ENCODE data around the gene KCNJ9. TPM values are rescaled to one million over a fixed set of nuclear protein-coding genes. Genes with fewer than 3 reads are reported as not detected.

The KCNJ9 gene
- polyA plus RNA-seq, 3 donors, result 0.03 TPM; not detected in 2

DNA sequence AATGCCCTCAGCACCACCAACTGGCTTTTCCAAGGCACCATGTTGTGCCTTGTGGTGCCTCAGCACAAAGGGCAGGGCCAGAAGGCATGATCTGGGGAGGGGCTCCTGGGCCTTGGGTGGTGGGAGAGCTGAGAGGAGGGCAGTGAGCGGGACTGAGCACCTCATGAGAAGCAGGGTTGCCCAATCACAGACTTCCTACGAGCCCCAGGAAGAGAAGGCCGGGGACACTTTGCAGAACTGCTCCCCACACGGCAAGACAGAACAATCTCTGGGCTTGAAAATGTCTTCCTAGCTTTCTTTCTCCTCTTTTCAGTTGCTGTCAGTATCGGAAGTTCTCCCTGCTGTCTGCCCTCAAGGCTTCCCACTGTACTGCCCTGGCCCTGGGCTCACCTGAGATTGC is 18.2 kb upstream of the KCNJ9 start:
- WGBS, 3 donors, result 75 to 95% (median 83%) methylated on average over 5 of the region's 5 CpGs
- no peak overlapping the region for H3K27ac ChIP-seq (ENCODE audit: low read depth, low read length)

DNA sequence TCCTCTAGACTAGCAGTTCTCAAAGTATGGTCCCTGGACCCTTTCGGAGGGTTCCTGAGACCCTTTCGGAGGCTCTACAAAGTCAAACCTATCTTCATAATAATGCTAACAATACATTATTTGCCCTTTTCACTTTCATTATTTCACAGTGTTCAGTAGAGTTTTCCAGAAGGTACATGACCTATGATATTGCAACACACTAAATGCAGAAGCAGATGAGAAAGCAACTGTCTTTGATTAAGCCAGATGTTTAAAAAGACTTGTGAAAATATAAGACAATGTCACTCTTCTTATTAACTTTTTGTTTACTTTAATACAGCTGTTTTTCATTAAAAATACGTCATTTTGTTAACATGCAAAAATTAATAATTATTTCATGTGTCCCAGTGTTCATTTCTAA is 17.2 kb upstream of the KCNJ9 start:
- no peak overlapping the region for H3K27ac ChIP-seq (ENCODE audit: low read depth, low read length)
- 83 to 94% (median 83%) methylated on average over 3 of the region's 3 CpGs for WGBS, 3 donors

DNA sequence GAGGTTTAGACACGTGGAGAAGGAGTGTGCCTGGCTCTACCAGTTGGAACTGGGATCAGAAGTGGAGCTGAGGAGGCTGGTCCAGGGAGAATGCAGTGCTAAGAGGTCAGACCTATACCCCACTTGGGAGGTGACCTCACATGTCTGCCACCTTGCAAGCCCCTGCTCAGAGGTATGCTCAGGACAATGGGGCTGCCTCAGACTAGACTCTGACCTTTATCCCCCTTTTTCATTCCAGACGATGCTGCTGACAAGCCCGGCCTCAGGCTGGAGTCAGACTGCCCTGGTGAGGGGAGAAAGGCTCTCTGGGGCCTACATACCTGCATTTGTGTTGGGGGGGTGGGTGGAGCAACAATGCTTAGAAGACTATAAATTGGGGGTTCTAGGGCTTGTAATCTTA is 16.6 kb upstream of the KCNJ9 start:
- WGBS, 3 donors, result 57 to 63% (median 58%) methylated on average over 3 of the region's 3 CpGs
- H3K27ac ChIP-seq (ENCODE audit: low read depth, low read length), result no peak overlapping the region

DNA sequence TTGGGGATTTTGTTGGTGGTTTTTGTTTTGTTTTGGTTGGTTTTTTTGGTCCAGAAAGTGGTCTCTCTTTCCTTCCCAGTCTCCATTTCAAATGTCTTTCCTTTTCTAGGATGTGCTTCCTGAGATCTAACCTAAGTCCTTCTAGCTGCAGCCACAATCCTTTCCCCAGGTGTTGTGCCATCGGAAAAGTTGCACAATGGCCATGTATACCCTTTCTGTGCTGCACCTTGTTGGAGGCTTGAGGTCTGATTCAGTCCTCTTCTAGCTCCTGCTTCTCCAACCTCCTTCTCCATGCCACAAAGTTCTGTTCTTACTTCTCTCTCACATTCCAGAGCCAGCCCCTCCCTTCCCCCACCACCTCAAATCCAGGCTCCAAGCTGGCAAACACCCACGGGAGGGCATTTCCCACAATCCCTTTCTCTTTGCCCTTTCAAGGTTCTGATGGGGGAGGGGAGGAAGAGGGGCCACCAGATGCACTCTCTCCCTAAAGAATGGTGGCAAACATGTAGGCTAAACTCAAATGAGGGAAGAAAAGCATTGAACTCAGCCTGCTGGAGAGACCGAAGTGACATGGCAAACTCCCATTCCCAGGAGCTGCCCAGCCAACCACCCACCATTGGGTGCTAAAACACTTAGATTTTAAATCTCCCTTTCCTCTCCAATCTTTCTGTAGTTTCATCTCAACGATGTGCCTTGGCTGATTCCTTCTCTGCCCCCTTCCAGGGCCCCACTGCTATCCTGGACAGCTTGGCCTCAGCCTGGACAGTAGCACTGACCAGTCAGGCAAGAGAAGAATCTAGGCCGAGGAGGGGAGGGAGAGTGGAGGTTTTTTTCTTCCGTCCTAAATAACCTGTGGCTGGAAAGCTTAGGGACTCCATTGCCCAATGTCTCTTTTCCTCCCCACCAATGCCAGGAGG is 14.3 kb upstream of the KCNJ9 start:
- no peak overlapping the region for H3K27ac ChIP-seq (ENCODE audit: low read depth, low read length)
- 52 to 69% (median 66%) methylated on average over 6 of the region's 6 CpGs for WGBS, 3 donors

DNA sequence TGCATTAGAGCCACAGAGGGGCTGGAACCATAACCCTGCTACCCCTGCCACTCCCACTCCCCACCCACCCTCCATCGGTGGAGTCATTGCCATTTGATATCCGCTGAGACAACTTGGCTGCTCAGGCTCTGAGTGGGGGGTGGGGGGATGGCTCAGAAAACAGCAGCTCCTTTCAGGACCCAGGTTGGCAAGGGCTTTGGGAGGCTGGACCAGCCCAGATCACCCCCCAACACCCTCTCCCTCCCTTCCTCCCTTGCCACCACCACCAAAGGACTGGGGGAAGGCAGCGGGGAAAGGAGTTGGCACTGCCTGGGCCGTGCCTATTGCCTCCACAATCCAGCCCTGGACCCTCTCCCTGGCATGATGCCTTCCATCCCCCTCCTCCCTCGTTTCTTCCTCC is 13.1 kb upstream of the KCNJ9 start:
- 67 to 72% (median 70%) methylated on average over 5 of the region's 5 CpGs for WGBS, 3 donors
- no peak overlapping the region for H3K27ac ChIP-seq (ENCODE audit: low read depth, low read length)

DNA sequence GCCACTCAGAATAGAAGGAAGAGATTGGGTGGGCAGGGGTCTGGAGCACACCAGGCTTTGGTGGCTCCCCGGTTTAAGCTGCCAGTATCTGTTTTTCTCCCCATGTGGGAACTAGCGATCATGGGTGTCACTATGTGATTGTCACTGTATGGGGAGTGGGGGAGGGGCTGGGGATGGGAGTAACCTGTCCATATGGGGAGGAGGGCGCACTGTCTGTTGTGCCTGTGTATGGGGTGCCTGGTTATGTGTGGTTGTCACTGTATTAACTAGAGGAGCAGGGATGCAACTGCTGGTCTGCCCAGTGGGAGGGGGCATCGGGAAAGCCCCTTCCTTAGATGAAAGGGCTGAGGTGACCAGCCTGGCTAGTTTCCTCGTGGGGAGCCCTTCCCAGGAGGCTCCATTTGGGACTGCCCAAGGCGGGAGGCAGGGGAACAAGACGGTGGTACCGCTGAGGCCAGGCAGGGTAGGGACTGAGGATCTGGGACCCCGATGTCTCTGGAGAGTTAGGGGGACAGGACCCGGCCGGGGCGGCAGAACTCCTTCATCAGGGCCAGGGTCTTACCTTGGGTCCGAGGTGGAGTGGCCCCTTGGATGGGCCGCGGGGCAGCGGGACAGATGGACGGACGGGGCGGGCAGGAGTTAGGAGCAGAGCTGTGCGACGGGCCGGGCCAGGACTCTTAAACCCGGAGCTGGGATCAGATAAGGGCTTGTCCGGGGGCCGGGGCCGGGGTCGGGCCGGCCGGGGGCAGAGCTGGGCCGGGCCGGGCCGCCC is 11.7 kb upstream of the KCNJ9 start, which contains the start of gene KCNJ10:
Gene KCNJ10, minus strand, starts transcription at position 701 of the 772 bp plus-strand sequence. CDS start 27,628 bp downstream, outside the sequence.
- 11 to 17% (median 13%) methylated on average over 25 to 32 of the region's 32 CpGs for WGBS, 3 donors
- H3K27ac ChIP-seq (ENCODE audit: low read depth, low read length), result no peak within 1 kb of the TSS

DNA sequence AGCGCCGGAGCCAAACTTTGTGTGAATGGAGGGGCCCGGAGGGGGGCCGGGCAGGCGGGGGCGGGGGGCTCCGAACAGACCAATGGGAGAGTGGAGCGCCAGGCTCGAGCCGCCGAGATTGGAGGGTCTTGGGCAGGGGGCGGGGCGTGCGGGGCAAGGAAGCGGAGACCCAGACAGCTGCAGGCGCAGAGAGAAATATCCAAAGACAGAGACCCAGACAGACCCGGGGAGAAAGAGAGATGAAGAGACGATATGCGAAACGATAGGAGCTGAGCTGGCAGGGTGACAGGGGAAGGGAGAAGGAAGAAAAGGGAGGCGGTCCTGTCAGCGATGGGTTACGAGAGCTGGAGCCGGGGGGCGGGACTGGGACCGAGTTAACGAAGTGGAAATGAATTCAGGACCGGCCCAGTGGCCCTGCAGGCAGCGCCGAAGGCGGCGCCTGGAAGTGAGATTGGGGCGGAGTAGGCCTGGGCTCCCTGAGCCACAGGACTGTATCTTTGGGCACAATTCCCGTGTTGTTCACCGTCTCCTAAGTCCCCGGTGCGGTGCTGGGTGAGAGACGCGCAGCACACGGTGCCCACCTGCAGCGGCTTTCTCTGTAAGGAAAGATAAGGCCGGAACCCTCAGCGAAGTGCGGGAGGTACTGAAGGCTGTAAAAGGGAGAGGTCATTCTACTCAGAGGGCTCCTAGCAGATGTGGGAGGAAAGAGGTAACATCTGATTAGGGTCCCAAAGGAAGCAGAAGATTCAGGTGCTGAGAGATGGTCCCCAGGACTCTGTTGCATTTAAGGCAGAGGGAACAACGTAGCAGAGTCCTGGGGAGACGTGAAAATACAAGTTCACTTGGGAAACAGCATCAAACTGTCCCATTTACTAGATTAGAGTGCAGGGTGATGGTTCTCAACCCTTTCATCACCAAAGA is 10.8 kb upstream of the KCNJ9 start:
- WGBS, 3 donors, result 2 to 3% (median 2%) methylated on average over 44 to 45 of the region's 46 CpGs
- no peak overlapping the region for H3K27ac ChIP-seq (ENCODE audit: low read depth, low read length)

DNA sequence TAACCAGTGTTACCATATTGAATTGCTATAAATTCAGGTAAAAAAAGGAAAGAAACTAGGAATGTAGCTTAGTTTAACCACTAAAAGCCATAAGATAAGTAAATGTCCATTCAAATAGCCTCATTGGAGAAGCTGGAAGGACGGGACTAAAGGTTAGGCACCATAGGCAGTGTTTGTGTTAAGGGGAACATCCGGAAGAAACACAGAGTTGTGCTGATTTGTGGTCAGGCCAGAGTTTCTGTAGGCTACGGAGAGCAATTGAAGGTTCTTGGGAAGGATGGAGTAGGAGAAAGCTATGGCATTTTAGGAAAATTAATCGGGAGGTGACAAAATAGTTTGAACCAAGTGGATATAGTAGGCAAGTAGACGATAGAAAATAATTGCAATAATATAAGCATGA is 10.0 kb upstream of the KCNJ9 start:
- whole genome bisulfite sequencing, 3 donors, result 85% methylated on average over 5 of the region's 5 CpGs
- no peak overlapping the region for H3K27ac ChIP-seq (ENCODE audit: low read depth, low read length)

DNA sequence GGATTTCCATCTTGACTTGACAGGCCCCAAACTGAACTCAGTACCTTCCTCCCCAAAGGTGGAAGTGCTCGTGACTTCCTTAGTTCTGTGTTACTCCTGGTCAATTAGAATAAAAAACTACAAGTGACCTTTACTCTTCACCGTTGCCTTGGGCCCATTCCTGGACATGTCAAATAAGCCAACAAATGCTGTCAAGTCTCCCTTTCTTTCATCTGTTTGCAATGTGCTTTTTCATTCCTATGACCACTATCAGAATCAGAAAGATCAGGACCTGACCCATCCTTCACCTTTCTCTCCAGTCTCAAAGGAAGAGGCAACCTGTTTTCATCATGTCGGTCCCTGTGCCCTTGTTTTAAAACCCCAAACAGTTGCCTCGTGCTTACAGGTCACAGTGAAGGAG is 6.5 kb upstream of the KCNJ9 start:
- H3K27ac ChIP-seq (ENCODE audit: low read depth, low read length), result no peak overlapping the region
- 64 to 69% (median 67%) methylated on average over 4 of the region's 4 CpGs for WGBS, 3 donors

DNA sequence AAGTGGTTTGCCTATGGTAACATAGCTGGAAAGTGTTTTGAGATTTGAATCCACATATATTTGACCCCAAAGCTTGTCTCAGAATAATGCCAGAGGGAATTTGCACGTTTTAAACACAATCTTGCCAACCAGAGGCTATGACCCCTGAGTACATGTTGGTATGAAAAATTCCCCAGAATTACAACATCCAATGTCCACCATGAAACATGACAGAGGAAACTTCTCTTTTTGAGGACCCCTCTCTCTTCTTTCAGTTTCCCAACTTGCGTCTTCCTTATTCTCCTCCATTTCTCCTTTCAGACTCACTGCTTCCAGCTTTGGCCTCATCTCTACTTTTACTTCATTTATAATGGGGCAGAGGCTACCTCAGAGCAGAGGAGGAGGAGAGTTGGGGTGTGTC is 5.5 kb upstream of the KCNJ9 start:
- H3K27ac ChIP-seq (ENCODE audit: low read depth, low read length), result no peak overlapping the region
- WGBS, 3 donors, result 33 to 59% (median 40%) methylated on average over 2 of the region's 2 CpGs

DNA sequence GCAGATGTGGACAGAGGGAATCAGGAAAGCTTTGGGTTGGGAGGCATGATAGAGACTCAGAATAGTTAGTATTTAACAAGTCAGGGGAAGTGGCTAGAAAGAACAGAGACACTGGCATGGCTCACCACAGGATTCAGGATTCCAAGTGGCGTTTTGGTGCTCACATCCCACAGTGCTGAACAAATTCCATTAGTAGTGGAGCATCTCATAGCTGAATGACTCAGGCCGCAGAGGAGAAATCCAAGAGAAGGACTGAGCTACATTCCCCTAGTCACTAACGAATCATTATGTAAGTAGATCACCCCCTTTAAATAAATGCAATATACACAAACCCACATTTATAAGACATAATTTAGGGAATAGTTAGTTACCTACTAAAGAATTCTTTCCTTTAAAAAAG is 5.0 kb upstream of the KCNJ9 start:
- H3K27ac ChIP-seq (ENCODE audit: low read depth, low read length), result no peak overlapping the region
- WGBS, 3 donors, result 76 to 92% (median 84%) methylated on average over 3 of the region's 3 CpGs

DNA sequence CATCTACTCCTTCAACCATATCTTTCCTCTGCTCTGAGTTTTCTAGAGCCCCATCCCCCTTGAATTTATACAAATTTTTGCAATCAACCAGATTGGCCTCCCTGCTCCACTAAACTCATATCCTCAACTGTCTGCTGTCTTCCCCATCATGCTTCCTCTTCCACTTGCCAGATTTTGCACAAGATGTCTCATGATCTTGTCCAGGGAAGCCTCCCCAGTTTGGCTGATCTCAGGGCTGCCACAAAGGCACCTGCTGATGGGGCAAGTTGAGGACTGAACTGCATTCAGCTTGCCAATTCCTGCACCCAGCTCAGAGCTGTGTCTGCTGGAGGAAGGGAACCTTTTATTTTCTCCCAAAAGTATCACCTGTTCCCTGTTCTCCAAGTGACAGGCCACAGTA is 3.9 kb upstream of the KCNJ9 start:
- no peak overlapping the region for H3K27ac ChIP-seq (ENCODE audit: low read depth, low read length)

DNA sequence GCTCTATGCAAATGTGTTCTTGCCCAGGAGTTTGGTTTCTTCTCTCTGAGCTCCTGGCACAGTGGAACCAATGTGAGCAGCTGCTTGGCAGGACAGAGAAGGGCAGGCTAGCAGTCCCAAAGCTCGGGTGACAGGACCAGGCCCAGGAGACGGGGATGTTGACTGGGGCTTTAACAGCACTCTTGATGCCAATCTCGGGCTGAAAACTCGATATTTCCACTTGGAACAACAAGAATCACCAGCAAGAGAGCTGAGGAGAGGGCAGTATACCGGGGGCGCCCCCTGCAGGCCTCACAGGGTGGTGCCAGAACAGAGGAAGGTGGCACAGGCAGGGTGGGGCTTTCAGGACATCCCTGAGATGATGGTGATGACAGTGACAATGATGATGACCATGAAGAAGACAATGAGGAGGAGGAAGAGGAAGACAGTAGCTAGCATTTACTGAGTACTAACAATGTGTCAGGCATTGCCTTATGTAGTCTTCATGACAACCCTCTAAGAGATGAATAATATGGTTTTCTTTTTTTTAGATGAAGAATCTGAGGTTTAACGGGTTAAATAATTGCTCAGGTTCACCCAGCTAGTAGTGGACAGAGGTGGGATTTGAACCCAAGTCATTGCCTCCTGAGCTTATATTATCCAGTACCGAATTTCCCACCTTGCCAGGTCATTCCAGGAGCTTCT is 2.7 kb upstream of the KCNJ9 start:
- H3K27ac ChIP-seq (ENCODE audit: low read depth, low read length), result no peak overlapping the region
- 13 to 26% (median 24%) methylated on average over 8 of the region's 8 CpGs for WGBS, 3 donors

DNA sequence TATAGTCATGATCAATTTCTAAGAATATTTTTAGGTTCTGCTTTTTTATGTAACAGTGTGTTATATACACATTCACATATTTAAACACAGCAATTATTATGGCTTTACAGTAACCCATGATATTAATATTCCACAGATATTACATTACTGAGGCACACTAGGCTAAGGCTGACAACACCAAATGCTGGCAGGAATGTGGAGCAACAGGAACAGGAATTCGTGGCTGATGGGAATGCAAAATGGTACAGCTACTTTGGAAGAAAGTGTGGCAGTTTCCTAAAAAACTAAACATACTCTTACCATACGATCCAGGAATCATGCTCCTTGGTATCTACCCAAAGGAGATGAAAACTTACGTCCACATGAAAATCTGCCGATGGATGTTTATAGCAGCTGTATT is 1.9 kb upstream of the KCNJ9 start:
- WGBS, 3 donors, result 58 to 76% (median 72%) methylated on average over 4 of the region's 4 CpGs
- H3K27ac ChIP-seq (ENCODE audit: low read depth, low read length), result no peak overlapping the region

DNA sequence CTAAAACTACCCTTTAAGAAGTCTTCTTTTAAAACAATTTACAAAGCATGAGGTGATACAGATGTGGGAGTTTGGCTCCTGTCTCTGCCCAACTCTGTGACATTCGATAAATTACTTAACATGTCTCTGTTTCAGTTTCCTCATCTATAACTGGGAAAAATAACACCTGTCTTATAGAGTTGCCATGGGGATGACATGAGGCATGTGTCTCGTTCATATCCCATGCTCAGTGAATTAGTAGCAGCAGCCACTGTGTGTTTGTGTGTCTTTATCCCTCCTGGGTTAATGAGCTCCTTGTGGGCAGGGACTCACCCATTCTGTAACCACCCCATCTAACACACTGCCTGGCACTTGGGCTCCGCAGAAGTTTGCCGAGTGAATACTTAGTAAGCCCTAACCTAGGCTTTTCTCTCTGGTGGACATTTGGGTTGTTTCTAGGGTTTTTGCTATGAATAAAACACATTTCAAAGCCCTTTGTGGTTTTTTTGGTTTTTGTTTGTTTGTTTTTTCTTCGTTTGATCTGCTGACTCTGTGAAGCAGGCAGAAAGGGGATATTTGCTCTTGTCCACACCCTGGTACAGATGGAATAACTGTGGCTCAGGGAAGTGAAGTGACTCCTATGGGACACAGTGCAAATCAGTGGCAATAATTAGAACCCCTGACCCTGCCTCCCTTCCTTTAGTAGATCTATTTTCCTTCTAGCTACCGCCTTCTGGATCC is 797 bp upstream of the KCNJ9 start:
- 49 to 66% (median 60%) methylated on average over 6 of the region's 6 CpGs for WGBS, 3 donors
- no peak overlapping the region for H3K27ac ChIP-seq (ENCODE audit: low read depth, low read length)

DNA sequence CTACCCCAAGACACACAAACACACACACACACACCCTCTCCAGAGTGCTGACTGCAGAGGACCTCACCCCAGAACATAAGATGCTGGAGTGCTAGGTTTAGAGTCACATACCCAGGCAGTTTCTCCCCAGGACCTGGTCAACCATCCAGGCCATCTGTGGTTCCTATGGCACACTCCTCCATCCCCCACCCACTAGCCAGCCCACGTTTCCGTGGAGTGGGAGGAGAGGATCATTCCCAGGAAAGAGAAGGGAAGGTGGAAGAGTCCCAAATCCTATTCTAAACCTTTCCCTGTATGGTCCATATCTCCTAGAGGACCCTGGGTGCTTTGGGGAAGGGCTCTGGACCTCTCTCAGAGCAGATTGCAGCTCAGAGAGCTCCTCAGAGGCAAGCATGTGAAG is 1.1 kb downstream of the KCNJ9 start:
- H3K27ac ChIP-seq (ENCODE audit: low read depth, low read length), result no peak overlapping the region
- WGBS, 3 donors, result 44 to 71% (median 57%) methylated on average over 2 of the region's 2 CpGs

DNA sequence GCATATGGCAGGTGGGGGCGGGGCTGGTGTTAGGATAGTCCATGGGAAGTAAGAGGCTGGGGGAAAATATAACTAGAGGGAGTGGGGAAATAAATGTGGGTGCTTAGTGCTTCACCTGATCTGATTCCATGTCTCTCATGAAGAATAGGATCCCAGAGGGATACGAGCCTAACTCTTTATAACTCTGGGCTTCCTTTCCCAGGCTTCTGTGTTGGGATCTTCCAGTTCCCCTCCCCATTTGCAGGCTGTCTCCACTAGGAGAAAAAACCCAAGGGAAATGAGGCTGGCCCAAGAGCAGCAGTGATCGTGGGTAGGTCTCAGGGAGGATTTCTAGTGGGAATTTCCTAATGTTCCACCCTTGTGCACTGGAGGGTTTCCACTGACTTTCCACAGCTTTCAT is 1.6 kb downstream of the KCNJ9 start:
- no peak overlapping the region for H3K27ac ChIP-seq (ENCODE audit: low read depth, low read length)
- WGBS, 3 donors, result 73 to 75% (median 75%) methylated on average over 3 of the region's 3 CpGs

Data from adipose tissue (tissue), 3 donors.